UCSD-AML1 (cell line): ENCODE results near the gene HES4.
A peak's percentile ranks its signal among the peaks of the same experiment; 100 is the strongest.
"Not testable (repeated sequence)": the region's sequence is repeated elsewhere in the genome, so short reads cannot be mapped to it uniquely, and the experiment has no call there.

Experiments
- DNase-seq: peaks from one replicate; lab custom pipeline; 2025; ENCODE audit not compliant: unreplicated experiment; lab: John Stamatoyannopoulos, UW

Gene HES4

DNA sequence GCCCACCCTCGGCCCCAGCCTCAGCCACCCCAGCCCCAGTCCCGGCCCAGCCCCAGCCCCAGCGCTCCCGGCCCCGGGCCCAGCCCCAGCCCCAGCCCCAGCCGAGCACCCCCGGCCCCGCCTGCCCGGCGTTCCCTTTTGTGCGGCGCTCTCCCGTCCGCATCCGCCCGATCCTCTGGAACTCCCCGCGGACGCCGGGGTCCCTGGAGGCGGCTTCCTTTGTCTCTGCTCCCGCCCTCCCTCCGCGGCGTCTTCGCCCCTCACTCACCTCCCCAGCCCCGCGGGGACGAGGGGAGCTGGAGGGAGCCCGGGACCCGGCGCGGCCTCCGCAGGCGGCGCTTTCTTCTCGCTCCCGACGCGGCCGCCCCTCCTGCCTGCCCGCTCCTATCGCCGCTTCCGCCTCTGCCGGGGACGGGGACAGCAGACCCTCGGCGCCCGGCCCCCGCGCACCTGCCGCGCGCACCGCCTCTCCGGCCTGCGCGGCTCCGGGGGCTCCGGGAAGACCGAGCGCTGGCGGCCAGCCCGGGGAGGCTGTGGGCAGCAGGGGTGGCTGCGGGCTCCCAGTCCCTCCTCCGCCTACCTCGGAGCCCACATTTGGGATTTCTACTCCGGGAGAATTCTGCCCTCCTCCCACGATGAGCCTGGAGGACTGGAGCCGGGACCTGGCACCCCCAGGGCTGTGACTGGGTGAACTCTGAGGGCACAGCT lies 34.0 kb upstream of the HES4 start:
- DNase-seq = no peak

DNA sequence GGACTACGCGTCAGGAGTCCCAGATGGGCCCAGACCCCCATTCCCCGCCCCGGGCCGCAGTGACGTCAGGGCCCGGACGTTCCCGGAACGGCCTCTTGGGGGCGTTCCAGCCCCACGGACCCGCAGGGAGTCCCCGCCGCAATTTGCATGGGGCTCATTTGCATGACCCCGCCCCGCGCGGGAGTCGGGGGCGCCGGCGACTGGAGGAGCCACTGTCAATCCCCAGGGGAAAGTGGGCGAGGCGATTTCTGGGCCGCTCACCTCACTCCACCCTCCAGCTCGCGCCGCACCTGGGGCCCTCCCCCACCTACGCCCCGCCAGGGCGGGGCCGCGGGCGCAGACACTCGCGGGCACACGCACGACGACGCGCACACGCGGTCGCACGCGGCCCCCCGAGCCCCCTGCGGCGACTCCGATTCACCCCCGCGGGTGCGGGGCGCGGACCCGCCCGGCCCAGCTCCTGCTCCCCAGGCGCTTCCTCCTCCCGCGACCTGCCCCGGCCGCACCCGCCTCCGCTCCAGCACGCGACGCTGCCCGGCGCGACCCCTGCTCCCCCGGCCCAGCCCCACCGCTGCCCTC lies 33.2 kb upstream of the HES4 start:
- peak; percentile 66 for DNase-seq

DNA sequence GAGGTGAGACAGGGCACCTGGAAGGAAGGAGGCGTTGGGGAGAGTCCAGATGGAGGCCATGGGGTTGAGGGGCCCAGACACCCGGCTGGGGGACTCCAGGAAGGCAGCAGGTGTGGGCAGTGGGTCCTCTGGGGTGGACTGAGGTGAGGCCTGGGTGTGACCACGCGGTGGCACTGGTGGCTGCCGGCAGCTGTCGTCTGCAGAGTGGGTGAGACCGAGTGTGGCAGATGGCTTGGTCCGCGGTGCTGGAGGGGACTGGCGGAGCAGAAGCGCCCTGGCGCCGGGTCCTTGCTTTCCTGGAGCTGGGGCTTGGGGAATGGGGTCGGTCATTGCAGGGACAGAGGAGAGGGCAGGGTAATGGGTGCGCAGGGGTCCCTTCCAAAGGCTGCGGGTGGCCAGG lies 32.5 kb upstream of the HES4 start:
- no peak for DNase-seq

DNA sequence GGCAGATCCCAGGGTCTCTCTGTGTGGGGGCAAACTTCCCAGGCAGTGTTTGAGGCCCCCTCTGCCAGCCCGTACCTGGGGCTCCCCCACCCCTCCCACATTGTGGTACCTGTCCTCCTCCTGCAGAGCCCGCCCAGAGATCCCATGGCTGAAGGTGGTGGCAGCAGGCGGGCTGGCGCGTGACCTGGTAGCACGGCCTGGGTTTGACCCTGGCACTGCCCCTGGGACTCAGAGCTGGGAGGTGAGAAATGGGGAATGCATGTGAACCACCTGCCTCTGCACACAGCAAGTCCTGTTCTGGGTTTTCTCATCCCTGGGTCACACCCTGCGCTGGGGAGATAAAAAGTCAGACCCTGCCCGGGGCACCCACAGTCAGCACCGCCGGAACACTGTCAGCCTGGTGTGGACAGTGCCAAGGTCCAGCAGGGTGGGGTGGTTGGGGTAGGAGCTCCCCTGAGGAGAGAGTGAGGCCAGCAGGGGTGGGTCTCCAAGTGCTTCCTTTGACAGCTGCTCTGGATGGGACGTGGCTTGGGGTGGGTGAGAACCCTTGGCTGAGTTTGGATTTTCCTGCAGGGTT lies 31.9 kb upstream of the HES4 start:
- no peak for DNase-seq

DNA sequence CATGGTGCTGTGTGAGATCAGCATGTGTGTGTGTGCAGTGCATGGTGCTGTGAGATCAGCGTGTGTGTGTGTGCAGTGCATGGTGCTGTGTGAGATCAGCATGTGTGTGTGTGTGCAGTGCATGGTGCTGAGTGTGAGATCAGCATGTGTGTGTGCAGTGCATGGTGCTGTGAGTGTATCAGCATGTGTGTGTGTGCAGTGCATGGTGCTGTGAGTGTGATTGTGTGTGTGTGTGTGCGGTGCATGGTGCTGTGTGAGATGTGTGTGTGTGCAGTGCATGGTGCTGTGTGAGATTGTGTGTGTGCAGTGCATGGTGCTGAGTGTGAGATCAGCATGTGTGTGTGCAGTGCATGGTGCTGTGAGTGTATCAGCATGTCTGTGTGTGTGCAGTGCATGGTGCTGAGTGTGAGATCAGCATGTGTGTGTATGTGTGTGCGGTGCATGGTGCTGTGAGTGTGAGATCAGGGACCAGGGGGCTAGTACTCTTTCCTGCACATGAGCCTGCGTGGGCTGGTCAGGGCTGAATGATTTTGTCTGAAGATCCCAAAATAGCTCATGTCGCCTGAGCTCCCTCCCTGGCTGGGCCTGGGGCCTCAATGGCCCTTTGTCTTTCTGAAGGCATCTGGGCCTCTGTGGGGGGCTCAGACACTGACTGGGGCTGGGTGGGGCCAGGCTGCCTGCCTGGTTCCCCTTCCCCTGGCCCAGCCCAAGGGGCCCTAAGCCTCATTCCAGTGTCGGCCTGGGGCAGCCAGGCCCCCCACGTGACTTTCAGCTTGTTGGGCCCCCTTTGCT lies 31.2 kb upstream of the HES4 start:
- not testable (repeated sequence) for DNase-seq

DNA sequence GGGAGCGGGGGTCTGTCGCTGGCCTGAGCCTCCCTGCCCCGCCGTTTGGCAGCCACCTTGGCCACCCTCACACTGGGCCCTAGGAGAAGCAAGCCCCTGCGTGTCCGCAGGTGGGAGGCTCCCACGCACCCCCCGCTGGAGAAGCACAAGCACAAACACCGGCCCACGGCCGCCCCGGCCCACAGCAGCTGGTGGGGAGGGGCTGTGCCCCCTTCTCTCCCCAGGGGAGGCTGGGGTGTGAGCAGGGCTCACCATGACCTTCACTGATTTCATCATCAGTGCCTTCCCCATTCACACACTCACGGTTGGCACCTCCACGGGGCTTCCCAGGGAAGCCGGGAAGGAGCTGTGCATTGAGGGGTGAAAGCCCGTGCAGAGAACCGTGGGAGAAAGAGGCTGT lies 27.9 kb upstream of the HES4 start:
- no peak for DNase-seq

DNA sequence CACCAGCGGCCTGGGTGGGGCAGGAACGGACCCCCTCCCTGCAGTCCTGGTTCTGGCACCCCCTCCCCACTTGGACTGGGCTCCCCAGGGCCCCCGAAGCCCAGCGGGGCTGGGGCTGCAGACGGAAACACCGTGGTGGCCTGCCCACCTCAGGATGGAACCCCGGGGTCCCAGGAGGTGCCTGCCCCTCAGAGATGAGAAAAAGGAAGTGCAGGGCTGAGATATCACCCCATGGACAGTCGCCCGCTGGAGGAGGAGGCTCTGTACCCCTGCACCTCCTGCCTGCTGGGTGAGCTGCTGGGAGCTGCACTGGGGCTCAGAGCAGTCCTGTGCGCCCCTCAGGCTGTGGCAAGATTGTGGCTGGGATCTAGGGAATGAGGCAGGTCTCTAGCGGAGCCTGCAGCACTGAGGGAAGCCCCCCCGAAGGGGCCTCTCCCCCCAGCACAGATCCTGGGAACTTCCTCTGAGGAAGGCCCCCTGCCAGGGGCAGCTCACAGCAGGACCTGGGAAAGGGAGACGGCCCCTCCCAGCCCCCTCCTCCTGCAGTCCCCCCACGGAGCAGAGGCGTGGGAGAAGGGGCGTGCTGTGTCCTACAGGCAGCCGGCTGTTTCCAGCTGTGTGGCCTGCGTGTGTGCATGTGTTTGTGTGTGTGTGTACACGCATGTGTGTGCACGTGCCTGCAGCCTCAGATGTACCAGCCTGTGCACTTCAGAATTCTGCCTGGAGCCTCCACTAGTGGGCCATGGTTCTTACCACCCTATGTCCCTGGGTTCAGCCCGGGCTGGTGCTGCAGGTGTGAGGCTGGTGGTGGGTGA lies 26.9 kb upstream of the HES4 start:
- no peak for DNase-seq

DNA sequence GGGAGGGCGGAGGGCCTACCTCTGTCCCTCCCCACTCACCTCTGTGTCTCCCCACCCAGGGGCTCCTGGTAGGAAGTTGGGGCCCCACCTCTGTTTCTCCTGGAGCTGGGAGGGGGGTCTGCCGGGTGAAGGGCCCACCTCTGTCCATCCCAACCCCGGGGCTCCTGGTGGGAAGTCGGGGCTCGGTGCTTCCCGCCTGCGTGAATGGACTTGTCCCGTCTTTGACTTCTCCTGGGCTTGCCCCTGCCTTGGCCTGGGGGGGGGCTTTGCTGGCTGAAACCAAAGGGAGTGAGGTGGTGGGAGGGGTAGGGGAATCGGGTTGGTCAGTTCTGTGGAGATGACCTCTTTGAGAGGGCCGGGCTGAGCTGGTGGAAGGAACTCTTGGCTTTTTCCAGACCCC lies 25.8 kb upstream of the HES4 start:
- DNase-seq = no peak

DNA sequence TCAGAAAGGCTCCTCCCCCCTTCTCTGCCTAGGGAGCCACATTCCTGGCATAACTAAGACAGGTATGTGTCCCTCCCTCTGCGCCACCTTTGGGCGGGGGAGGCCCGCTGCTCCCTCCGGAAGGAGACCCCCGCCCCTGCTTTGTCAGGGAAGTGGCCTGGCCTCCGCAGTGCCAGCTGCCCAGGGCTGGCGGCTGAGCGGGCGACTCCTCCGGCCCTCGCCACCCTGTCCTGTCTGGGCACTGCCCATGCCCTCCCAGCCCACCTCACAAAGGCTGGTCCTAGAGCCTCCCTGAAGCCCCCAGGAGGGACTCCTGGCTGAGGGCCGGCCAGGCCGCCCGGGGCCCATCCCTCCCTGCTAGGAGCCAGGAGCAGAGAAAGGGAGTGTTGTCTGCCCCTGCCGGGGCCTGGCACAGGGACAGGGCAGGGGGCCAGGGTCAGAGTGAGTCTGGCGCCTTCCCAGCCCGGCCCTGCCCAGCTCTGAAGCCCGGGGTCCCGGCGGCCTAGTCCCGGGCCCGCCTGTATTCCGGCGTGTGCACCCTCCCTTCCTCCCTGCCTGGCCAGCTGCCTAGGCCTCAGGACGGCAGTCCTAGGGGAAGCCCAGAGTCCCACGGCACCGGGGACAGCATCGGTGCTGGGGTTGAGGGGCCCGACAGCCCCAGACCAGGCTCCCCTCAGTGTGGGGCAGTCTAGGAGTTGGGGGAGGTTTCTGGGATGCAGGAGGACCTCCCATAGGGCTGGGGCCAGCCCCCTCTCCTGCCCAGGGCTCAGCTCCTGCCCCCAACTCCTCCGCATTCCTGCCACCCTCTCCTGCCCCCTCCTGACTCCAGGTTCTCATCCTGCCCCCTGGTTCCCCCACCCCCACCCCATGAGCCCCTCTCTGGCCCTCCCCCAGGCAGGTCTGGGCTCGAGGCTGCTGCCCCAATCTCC lies 25.1 kb upstream of the HES4 start:
- no peak for DNase-seq

DNA sequence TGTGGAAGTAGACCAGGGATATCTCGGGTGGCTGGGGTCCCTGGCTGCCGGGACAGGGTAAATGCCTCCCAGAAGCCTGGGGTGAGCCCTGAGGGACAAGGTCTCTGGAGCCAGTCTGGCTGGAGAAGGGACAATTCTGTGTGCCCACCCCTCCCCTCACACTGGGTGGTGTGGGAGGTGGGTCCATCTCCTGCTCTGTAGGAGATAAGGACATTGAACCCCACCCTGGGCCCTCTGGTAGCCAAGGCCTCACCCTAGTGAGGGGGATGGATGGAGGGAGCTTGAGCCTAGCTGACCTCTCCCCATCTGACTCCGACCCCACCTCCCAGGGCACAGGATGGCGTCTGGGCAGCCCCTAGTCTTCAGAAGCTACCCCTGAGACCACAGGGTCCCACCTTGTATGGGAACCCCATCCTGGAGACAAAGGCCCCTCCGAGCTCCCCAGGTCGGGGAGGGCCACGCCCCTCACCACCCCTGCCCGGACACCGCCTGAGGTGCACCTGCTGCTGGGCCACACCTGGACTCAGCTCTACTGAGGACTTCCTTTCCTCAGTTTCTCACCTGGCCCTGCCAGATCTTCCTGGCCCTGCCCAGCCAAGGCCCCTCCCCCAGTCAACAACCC lies 24.4 kb upstream of the HES4 start:
- DNase-seq = no peak

DNA sequence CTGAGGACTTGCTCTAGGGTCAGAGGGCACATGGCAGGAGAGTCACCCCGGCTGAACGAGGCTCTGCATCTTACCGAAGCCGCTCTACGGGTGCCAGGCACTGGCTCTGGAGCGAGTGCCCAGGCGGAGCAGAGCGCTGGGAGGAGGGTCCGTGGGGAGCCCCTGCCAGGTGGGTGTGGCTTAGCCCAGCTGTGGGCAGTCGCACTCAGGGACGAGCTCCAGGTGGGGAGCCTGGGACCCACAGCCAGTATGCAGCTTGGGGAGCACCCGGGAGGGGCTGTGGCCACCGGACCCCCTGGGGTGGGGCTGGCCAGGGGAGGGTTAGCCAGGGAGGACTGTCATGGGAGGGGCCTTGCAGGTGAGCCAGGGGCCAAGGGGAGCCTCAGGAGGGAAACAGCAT lies 23.8 kb upstream of the HES4 start:
- DNase-seq = no peak

DNA sequence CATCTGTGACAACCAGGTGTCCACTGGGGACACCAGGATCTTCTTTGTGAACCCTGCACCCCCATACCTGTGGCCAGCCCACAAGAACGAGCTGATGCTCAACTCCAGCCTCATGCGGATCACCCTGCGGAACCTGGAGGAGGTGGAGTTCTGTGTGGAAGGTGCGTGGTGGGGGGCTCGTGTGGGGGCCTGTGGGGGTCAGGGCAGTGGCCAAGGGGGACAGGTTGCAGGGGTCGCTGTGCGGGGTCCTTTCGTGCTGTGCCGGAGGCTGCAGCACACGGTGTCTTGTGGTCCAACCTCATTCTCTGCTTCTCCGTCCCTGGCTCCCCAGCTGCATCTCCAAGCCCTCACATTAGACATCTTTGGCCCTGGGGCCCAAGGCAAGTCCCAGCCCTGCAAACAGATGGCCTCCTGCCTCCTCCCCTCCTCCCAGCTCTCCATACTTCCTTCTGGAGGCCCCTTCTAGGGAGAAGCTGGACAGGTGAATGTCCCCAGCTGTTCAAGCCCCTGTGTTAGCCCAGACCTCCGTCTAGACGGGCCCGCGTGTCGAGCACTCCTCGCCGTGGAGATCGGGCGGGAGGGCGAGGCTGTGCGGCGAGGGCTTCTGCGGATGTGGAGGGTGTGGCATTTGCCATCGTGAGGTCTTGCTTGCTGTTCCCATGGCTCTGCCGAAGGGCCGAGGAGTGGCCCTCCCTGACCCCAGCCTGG lies 22.6 kb upstream of the HES4 start:
- no peak for DNase-seq

DNA sequence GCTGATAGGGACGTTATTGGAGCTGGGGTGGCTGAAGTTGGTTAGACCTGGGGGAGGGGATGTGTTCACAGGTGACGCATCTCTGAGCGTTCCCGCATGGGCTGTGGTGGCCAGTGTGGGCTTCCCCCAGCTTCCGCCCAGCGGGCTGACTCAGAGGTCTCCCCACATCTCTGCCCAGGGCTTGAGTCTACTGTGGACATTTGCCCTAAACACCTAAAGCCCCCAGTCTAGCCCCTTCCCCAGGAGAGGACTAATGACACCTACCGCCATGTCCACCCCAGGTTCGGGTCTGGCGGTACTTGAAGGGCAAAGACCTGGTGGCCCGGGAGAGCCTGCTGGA lies 22.0 kb upstream of the HES4 start:
- no peak for DNase-seq

DNA sequence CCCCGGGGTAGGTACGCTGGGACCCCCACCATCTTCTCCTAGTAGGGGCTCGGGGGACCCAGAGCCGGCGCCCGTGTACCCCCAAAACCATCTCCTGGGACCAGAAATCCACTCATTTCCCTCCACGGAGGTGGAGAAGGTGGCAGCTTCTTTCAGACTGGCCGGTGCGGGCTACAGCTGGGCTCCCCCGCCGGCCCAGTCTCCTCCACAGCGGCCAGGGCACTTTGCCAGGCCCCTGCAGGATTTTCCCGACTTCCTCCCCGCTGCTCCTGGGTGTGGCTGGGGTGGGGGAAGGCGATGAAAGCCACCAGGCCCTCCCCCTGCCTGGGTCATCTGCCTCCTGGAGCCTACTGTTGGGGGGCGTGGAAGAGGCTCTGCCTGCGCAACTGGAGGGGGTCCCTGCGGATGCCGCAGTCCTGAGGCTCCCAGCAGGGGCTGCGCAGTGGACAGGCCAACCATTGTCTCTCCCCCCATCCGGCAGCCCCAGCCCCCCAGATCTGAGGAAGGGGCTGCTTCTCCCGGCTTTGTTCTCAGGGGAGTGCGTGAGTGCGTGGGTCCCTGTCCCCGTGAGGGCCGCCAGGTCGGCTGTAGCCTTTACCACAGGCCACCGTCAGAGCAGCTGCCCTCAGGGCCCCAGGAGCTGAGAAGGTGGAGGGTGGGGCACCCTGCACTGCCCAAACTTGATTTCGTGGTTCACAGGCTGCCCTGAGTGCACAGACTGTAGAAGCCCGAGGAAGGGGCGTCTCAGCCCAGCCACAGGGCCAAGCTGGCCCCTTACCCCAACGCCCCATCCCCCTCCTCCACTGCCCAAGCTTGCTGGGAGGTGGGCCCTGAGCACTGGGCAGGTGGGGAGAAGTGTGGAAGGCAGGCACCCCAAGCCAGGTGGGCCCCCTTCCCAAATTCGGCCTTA lies 21.4 kb upstream of the HES4 start:
- peak; percentile 23 for DNase-seq

DNA sequence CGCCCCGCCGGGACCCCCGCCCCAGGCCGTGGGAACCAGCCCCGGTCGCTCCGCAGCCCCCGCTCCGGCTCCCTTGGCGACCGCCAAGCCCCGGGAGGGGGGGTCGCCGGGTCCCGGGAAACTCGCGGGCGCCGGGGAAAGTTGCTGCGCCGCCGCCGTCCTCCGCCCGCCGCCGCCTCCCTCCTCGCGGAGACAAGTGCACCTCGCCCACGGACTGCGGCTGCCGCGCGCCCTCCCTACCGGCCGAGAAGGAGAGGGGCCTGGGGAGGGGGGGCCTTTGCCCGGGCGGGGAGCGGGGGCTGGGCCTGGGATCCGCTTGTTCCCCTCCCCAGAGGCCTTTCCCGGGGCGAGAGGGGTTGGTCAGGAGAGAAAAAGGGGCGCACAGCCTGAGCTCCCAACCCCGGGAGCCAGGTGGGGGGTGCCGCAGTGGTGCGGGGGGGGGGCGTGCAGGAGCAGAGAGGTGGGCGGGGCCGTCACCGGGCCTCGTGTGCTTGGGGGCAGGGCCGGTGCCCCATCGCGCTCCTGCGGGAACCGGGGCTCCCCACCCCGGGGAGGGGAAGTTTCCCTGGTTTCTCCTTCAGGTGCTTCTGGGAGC lies 20.6 kb upstream of the HES4 start:
- no peak for DNase-seq

DNA sequence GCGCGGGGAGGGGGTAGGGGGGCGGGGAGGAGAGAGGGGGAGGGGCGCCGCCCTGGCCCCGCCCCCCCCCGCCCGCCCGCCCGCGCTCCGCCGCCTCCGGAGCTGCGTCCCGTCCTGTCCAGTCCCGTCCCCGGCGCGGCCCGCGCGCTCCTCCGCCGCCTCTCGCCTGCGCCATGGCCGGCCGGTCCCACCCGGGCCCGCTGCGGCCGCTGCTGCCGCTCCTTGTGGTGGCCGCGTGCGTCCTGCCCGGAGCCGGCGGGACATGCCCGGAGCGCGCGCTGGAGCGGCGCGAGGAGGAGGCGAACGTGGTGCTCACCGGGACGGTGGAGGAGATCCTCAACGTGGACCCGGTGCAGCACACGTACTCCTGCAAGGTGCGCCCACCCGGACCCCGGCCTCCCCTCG lies 20.1 kb upstream of the HES4 start, which contains the start of gene AGRN:
AGRN (plus strand) TSS at position 121 of the 405 bp plus-strand sequence; CDS start at position 174, 53 bp downstream.
- no peak for DNase-seq
